LNCaP clone FGC (cell line): ENCODE measurements around the gene NADSYN1.
"Not testable (repeated sequence)": the region's sequence is repeated elsewhere in the genome, so short reads cannot be mapped to it uniquely, and the experiment has no call there.

Source experiments
- DNase-seq: peaks from one replicate; pipeline ENCODE4 v3.0.0-alpha.2; 2011; ENCODE audit warnings: low read depth
- H3K4me3 ChIP-seq: 2 replicates; pipeline ENCODE4 v1.5.1; 2011; ENCODE audit warnings: mild to moderate bottlenecking, low read depth, low read length, control low read depth
- TF ChIP-seq, protein P1 (sequence below): IDR thresholded peaks from 2 replicates; pipeline ENCODE4 v1.5.1; 2012; ENCODE audit warnings: mild to moderate bottlenecking; ENCODE audit not compliant: control insufficient read depth, insufficient read depth; ENCODE audit errors: extremely low read depth

NADSYN1 gene

DNA sequence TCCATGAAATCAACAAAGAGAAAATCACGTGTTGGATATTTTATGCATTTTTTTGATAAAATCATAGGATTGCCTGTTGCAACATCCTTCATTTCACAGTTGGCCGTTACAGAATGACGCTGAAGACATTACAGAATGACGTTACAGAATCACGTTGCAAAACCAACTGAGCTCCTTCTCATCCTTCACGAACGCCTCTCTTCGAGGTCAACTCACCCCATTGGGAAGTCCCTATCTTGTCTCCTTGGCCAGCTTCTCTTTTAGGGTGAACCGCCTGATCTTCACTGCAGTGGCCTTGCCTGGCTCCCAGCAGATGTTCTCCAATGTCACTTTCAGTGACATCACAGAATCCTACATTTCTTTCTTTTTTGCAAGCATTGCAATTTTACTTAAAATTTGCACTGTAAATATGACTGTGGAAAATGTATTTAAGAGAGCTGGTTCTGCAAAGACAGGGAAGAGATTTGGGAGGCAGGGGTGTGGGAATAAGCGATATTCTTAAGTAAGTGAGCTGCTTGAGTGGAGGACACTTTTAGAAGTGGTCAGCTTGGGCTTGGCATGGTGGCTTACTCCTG lies 79.1 kb downstream of the NADSYN1 start:
- no peak for DNase-seq
- TF ChIP-seq, protein P1, sequence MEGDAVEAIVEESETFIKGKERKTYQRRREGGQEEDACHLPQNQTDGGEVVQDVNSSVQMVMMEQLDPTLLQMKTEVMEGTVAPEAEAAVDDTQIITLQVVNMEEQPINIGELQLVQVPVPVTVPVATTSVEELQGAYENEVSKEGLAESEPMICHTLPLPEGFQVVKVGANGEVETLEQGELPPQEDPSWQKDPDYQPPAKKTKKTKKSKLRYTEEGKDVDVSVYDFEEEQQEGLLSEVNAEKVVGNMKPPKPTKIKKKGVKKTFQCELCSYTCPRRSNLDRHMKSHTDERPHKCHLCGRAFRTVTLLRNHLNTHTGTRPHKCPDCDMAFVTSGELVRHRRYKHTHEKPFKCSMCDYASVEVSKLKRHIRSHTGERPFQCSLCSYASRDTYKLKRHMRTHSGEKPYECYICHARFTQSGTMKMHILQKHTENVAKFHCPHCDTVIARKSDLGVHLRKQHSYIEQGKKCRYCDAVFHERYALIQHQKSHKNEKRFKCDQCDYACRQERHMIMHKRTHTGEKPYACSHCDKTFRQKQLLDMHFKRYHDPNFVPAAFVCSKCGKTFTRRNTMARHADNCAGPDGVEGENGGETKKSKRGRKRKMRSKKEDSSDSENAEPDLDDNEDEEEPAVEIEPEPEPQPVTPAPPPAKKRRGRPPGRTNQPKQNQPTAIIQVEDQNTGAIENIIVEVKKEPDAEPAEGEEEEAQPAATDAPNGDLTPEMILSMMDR = no peak
- H3K4me3 ChIP-seq = no peak overlapping the region

DNA sequence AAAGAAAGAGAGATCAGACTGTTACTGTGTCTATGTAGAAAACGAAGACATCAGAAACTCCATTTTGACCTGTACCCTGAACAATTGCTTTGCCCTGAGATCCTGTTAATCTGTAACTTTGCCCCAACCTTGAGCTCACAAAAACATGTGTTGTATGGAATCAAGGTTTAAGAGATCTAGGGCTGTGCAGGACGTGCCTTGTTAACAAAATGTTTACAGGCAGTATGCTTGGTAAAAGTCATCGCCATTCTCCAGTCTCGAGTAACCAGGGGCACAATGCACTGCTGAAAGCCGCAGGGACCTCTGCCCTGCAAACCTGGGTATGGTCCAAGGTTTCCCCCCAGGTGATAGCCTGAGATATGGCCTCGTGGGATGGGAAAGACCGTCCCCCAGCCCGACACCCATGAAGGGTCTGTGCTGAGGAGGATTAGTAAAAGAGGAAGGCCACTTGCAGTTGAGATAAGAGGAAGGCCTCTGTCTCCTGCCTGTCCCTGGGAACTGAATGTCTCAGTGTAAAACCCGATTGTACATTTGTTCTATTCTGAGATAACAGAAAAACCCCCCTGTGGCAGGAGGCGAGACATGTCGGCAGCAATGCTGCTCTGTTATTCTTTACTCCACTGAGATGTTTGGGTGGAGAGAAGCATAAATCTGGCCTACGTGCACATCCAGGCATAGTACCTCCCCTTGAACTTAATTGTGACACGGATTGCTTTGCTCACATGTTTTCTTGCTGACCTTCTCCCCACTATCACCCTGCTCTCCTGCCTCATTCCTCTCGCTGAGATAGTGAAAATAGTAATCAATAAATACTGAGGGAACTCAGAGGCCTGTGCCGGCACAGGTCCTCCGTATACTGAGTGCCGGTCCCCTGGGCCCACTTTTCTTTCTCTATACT lies 82.0 kb downstream of the NADSYN1 start:
- not testable (repeated sequence) for H3K4me3 ChIP-seq, DNase-seq

DNA sequence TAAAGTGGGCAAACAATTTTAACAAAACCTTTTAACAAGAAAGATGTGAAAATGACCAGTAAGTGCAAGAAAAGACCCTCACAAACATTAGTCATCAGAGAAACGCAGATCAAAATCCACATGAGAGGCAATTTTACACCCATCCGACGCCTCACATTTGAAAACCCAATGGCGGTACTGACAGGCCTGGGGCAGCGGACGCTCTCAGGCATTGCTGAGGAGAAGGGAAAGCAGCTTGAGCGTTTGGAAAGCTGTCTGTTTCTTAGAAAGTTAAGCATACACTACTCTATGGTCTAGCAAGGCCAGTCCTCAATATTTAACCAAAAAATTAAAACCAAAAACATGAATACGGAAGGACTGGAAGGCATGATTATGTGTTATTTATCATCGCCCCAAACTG lies 82.8 kb downstream of the NADSYN1 start:
- TF ChIP-seq, protein P1 = no peak
- no peak for DNase-seq
- H3K4me3 ChIP-seq = no peak overlapping the region

DNA sequence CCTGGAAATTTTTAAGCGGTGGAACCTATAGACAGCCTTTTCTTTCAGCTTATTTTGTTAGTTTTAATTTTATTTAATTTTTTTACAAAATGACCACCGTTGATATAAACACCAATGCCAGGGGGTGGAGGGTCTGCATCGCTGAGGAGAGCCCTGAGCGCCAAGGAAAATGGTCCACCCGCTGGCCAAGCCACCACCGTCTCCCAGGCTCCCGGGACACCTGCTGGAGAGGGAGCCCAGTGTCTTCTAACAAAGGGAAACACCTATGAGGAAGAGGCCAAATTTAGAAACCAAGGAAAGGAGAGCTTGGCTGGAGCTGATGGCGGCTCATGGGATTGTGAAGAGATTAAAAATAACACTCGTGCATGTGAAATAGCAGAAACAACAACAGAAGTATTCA lies 84.5 kb downstream of the NADSYN1 start:
- TF ChIP-seq, protein P1 = no peak
- no peak for DNase-seq
- H3K4me3 ChIP-seq = no peak overlapping the region

DNA sequence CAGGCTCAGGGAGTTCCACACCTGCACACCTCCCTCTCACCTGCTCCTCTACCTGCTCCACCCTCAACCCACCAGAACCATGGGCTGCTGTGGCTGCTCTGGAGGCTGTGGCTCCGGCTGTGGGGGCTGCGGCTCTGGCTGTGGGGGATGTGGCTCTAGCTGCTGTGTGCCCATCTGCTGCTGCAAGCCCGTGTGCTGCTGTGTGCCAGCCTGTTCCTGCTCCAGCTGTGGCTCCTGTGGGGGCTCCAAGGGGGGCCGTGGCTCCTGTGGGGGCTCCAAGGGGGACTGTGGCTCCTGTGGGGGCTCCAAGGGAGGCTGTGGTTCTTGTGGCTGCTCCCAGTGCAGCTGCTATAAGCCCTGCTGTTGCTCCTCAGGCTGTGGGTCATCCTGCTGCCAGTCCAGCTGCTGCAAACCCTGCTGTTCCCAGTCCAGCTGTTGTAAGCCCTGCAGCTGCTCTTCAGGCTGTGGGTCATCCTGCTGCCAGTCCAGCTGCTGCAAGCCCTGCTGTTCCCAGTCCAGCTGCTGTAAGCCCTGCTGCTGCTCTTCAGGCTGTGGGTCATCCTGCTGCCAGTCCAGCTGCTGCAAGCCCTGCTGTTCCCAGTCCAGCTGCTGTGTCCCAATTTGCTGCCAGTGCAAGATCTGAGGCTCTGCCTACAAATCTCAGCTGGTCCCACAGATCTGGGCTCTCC lies 85.1 kb downstream of the NADSYN1 start, which contains the start of gene KRTAP5-8:
KRTAP5-8 (plus strand) TSS at position 49 of the 689 bp plus-strand sequence; CDS start at position 80, 31 bp downstream.
- H3K4me3 ChIP-seq, DNase-seq: not testable (repeated sequence)

DNA sequence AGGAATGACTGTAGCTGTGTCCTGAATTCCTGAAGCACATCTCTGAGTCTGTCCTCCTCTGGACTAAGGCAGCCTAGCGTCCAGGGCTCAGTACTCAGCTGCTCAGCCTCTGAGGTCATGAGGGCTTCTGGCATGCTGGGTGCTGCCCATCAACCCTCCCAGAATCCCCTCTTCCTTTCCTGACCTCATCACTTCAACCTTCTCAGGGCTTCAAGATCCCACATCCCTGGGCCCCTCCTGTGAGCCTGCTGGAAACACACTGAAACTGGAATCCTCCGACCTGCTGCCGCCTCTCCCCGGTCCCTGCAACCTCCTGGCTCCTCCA lies 85.6 kb downstream of the NADSYN1 start:
- TF ChIP-seq, protein P1 = no peak
- no peak for DNase-seq
- no peak overlapping the region for H3K4me3 ChIP-seq

DNA sequence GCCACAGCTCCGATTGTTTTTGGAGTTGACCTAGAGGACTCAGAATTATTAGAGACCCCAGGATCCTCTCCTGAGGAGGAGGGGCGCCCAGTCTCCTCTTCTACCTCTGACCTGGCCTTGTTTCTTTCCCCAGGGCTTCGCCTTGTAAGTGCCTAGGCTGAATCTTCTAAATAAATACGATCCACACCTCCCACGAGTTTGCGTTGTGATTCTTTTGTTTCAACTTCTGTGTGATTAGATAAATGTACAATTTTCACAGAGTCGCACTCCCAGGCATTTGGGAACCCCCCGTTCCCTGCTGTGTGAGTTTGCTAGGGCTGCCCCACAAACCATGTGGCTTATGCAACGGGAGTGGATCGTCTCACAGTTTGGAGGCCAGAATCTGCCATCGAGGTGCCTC lies 86.0 kb downstream of the NADSYN1 start:
- DNase-seq = no peak
- no peak overlapping the region for H3K4me3 ChIP-seq
- TF ChIP-seq, protein P1 = no peak

DNA sequence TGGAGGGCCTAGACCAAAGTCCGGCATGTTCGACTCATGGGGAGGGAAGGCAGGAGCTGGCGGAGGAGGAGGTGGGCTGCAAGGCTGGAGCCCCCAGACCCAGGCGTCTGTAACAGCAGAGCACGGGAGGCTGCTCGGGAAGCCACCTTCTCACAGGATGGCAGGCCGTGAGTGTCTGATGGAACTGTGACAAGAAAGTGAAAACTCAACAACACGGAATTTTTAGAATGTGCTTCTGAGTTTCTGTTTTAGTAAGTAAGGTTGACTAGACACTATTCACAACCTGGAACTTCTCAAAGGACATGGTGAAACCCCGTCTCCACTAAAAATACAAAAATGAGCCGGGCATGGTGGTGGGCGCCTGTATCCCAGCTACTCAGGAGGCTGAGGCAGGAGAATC lies 87.0 kb downstream of the NADSYN1 start:
- not testable (repeated sequence) for H3K4me3 ChIP-seq, DNase-seq

DNA sequence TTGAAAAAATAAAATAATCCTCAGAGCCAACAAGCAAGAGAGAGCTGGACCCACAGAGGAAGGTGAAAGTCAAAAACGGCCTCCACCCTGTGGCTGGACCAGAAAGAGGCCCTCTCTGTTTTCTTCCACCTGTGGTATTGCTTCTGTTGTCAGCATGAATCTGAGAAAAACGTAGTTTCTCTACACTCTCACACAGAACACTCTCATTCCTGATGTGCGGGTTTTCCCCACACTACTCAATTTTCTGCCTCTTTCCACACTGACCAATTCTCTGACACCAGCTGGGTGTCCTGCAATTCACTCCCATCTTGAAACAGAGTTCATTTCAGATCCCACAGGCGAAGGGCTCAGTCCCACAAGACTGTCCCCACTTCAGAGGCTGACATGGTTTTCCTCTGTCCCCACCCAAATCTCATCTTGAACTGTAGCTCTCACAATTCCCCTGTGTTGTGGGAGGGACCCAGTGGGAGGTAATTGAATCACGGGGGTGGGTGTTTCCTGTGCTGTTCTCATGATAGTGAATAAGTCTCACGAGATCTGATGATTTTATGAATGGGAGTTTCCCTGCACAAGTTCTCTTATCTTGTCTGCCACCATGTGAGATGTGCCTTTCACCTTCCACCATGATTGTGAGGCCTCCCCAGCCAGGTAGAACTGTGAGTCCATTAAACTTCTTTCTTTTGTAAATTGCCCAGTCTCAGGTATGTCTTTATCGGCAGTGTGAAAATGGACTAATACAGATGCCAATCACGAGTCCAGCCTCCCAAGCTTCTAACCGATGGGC lies 87.7 kb downstream of the NADSYN1 start:
- not testable (repeated sequence) for DNase-seq, H3K4me3 ChIP-seq
